GM12878 (cell line): ENCODE results near the gene NCAPD3.

Experiments used
- CBX5 ChIP-seq: sonication (generic); IDR thresholded peaks from 2 replicates; pipeline ENCODE4 v1.6.1; 2016; ENCODE audit warnings: low read depth, moderate library complexity, mild to moderate bottlenecking, inconsistent platforms
- CEBPB ChIP-seq, 2 experiments: fragments of 150-350 bp in 1 of 2; IDR thresholded peaks; 2 replicates each; pipeline ENCODE4 v1.6.1; 2012 to 2014; ENCODE audit warnings: low read depth in 2 of 2, low read length in 2 of 2, borderline replicate concordance in 1 of 2, inconsistent platforms in 1 of 2
- CHD2 ChIP-seq: IDR thresholded peaks from 2 replicates; pipeline ENCODE4 v1.6.1; 2011; ENCODE audit warnings: low read depth, low read length, improper control_type of control experiment, borderline replicate concordance
- CREM ChIP-seq: IDR thresholded peaks from 2 replicates; pipeline ENCODE4 v1.6.1; 2014; ENCODE audit warnings: antibody characterized with exemption, low read depth
- CTCF ChIP-seq, 3 experiments: IDR thresholded peaks in 2 of 3; conservative IDR thresholded peaks in 1 of 3; 2 replicates each; pipeline ENCODE4 v1.5.1; 2011; ENCODE audit warnings: low read depth in 3 of 3, low read length in 3 of 3, mild to moderate bottlenecking in 3 of 3, control low read depth in 2 of 3, moderate library complexity in 2 of 3, inconsistent platforms in 1 of 3, mixed read lengths in 1 of 3; ENCODE audit not compliant: control insufficient read depth in 2 of 3, insufficient read depth in 1 of 3; ENCODE audit errors: extremely low read depth in 1 of 3
- EZH2 ChIP-seq: IDR thresholded peaks from 2 replicates; pipeline ENCODE4 v1.6.1; 2012; ENCODE audit warnings: low read depth, mild to moderate bottlenecking, control low read depth, inconsistent platforms, low read length, borderline replicate concordance; ENCODE audit not compliant: control insufficient read depth
- MEF2A ChIP-seq: IDR thresholded peaks from 2 replicates; pipeline ENCODE4 v1.6.1; 2011; ENCODE audit warnings: low read depth, mild to moderate bottlenecking, low read length, moderate library complexity; ENCODE audit not compliant: insufficient read depth
- NR2C1 ChIP-seq: fragments of 450-650 bp; IDR thresholded peaks from 2 replicates; pipeline ENCODE4 v1.6.1; 2017; ENCODE audit warnings: antibody characterized with exemption, mild to moderate bottlenecking, moderate library complexity
- POLR2AphosphoS5 ChIP-seq: IDR thresholded peaks from 2 replicates; pipeline ENCODE4 v1.6.1; 2011; ENCODE audit warnings: mild to moderate bottlenecking, low read length, inconsistent platforms

- no peak for TF ChIP-seq CTCF (IDR thresholded peaks at IDR 0.05 in 2 of 3, conservative IDR thresholded peaks at IDR 0.05 in 1 of 3; ENCODE audit: control insufficient read depth in 2 of 3, extremely low read depth in 1 of 3, insufficient read depth in 1 of 3, low read depth in 3 of 3, low read length in 3 of 3)
- TF ChIP-seq CEBPB (IDR thresholded peaks at IDR 0.05; ENCODE audit: borderline replicate concordance in 1 of 2, low read depth in 2 of 2, low read length in 2 of 2): no peak
- no peak for TF ChIP-seq EZH2
- no peak for TF ChIP-seq CBX5
- TF ChIP-seq POLR2AphosphoS5: no peak
- TF ChIP-seq CREM: no peak
- no peak for TF ChIP-seq CHD2
- TF ChIP-seq MEF2A: no peak
- TF ChIP-seq NR2C1: no peak
Observed at GRCh38 chr11:134116210-134116609, 107.6 kb downstream of the NCAPD3 start.
